ENCODE measurements around the gene PRM1. TPM values are rescaled to one million over a fixed set of nuclear protein-coding genes. Genes with fewer than 3 reads are reported as not detected.

PRM1 gene
- total RNA-seq = not detected in 2 replicates

GRCh38 chr16:11280616-11281522 is at the start of gene PRM1:
Gene PRM1, minus strand, starts transcription at chr16:11281330. Its CDS starts 92 bp downstream, at chr16:11281238.
- DNase-seq (ENCODE audit: low read depth) = no peak

GRCh38 chr16:11330526-11331237 is 49.6 kb upstream of the PRM1 start:
- DNase-seq (ENCODE audit: low read depth) = no peak

- DNase-seq (ENCODE audit: low read depth) = no peak
Measured at GRCh38 chr16:11329891-11330290, 48.8 kb upstream of the PRM1 start.

- DNase-seq (ENCODE audit: low read depth) = peak; percentile 61
Measured at GRCh38 chr16:11329071-11329491, 48.0 kb upstream of the PRM1 start.

- peak; percentile 94 for DNase-seq (ENCODE audit: low read depth)
Measured at GRCh38 chr16:11328172-11329070, 47.3 kb upstream of the PRM1 start.

GRCh38 chr16:11327277-11328171 is 46.4 kb upstream of the PRM1 start:
- no peak for DNase-seq (ENCODE audit: low read depth)

GRCh38 chr16:11326737-11327276 is 45.7 kb upstream of the PRM1 start:
- no peak for DNase-seq (ENCODE audit: low read depth)

- DNase-seq (ENCODE audit: low read depth) = no peak
Measured at GRCh38 chr16:11326084-11326736, 45.1 kb upstream of the PRM1 start.

GRCh38 chr16:11325404-11326083 is 44.4 kb upstream of the PRM1 start:
- no peak for DNase-seq (ENCODE audit: low read depth)

- DNase-seq (ENCODE audit: low read depth) = no peak
Measured at GRCh38 chr16:11323551-11324336, 42.6 kb upstream of the PRM1 start.

GRCh38 chr16:11322823-11323222 is 41.7 kb upstream of the PRM1 start:
- no peak for DNase-seq (ENCODE audit: low read depth)

GRCh38 chr16:11321662-11322061 is 40.5 kb upstream of the PRM1 start:
- DNase-seq (ENCODE audit: low read depth) = no peak

- DNase-seq (ENCODE audit: low read depth) = no peak
Measured at GRCh38 chr16:11320170-11320569, 39.0 kb upstream of the PRM1 start.

- no peak for DNase-seq (ENCODE audit: low read depth)
Measured at GRCh38 chr16:11319529-11320146, 38.5 kb upstream of the PRM1 start.

GRCh38 chr16:11318817-11319216 is 37.7 kb upstream of the PRM1 start:
- no peak for DNase-seq (ENCODE audit: low read depth)

- DNase-seq (ENCODE audit: low read depth) = peak; percentile 27
Measured at GRCh38 chr16:11316331-11317015, 35.3 kb upstream of the PRM1 start.

- DNase-seq (ENCODE audit: low read depth) = peak; percentile 94
Measured at GRCh38 chr16:11315510-11315909, 34.4 kb upstream of the PRM1 start.
